C1 segment of cervical spinal cord (tissue), 14 donors: ENCODE results near the gene FBLN2.
"Not testable (repeated sequence)": the region's sequence is repeated elsewhere in the genome, so short reads cannot be mapped to it uniquely, and the experiment has no call there.

Experiments used
- DNase-seq, 14 donors: peaks; one replicate each; lab custom pipeline; 2025; lab: John Stamatoyannopoulos, UW

FBLN2 gene

GRCh38 chr3:13513913-13514517 is 34.9 kb upstream of the FBLN2 start:
- no peak for DNase-seq

DNA sequence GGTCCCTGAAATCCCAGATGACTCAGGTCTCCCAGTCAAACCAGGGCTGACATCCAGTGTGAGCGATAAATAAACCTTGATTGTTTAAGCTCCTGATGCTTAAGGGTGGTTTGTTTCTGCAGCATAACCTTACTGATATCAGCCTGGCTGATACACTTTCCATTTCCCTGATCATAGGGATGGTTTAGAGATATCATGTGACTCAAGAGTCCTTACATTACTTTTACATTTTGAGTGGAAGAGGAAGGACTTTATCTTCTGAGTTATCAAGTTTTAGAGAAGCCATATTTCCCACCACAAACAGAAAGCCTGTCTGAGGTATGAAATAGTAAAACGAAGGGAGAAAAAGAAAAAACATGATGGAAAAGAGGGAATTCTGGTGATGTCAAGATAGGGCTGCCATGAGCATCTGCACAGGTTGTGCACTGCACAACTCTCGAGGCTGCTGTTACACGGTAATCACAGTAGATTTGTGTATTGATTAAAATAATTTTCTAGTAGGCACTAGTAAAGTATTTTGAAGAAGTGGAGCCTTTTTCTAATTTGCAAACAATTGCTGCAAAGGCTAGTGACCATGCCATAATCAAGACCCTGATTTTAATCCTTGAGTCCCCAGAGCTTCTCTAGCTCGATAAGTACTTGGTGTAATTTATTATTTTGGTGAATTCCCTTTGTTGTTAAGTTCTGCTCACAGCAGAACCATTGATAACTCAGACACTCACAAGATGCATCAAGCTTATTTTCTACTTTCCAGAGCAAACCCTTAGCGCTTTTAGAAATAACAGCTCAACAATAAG is 34.1 kb upstream of the FBLN2 start:
- DNase-seq = no peak

DNA sequence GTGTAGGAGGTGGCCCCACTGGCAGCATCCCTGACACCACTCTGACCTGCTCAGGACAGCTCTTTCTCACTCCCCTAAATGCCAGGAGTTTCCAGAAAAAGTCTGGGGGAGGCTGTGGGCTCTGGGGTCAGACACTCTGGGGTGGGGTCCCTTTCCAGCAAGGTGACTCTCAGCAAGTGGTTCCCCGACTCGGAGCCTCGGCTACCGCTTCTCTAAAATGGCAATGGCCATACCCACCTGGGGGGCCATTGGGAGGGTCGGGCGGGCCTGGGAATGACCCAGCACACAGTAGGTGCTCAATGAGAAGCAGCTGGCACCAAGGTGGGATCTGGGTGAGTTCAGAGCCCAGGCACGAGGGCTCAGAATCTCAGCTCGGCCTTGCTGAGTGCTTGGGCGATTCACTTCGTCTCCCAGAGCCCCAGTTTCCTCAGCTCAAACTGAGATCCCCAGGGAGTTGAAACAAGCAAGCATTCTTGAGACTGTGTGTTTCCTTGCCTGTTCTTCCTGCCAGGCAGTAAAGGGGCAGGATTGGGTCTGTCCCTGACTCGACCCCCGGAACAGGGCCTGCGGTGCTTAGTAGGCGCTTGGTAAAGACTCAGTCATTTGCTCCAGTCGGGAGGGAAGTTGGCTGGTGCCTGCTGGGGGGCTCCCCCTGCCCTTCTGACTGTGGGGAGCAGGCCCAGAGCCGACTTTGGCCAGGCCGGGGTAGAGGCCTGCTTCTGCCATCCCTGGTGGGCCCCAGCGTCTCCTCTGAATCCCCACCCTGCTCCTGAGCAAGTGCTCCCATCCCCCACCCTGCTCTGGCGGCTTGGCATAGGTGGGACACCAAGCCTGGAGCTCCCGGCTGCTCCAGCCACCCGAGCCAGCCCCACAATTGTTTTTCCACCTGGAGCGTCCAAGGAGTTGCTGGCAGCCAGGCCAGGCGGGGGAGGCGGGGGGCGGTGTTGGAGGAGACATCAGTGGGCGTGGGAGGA is 32.9 kb upstream of the FBLN2 start:
- DNase-seq = no peak

DNA sequence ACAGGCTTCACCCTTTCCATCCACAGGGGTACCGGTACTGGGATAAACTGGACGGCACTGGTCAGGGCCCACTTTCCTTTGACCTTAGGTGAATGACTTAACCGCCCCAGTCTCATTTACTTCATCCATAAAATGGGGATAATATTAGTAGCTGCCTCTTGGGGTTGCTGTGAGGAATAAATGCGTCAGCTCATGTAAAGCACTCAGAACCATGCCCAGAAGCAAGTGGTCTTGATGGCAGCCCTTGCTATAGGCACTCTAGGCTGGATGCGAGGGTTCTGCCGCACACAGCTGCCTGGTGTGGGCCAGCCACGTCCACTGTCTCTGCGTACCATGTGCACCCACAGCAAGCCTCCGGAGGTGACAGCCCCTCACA is 32.2 kb upstream of the FBLN2 start:
- DNase-seq = no peak

DNA sequence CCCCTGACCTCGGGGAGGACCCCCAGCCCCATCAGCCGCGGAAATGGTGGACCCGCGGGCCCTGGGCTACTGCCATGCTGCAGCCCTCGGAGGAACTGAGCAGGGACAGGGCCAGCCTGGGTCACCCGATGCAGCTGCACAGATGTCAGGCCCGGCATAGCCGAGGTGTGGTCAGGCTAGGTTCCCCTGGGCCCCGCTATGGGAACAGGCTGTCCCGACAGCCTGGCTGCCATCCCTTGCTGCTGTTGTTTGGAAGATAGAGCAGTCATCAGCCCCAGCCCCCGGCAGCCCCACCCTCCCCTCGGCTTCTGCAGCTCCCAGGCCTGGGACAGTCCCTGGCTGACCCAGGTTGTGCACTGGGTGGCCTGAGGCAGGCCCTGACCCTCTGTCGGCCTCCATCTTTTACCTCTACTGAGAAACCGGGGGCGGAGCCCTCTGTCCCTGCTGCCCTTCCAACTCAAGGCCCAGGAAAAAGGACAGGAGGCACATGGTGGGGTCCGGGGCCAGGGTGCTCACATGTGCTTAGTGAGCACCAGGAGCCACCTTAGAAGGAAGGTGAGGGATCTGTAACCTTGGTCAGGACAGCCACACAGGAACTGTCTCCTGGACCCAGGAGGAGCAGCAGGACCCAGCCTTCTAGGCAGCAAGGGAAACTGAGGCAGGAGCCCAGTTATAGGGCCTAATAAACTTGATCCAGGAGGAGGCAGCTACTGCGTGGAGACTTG is 31.5 kb upstream of the FBLN2 start:
- DNase-seq = no peak

- peak in 13 of 14 donors; percentile 16 to 99 (median 76) for DNase-seq
These were observed 30.4 kb upstream of the FBLN2 start for GRCh38 chr3:13518516-13518953.

DNA sequence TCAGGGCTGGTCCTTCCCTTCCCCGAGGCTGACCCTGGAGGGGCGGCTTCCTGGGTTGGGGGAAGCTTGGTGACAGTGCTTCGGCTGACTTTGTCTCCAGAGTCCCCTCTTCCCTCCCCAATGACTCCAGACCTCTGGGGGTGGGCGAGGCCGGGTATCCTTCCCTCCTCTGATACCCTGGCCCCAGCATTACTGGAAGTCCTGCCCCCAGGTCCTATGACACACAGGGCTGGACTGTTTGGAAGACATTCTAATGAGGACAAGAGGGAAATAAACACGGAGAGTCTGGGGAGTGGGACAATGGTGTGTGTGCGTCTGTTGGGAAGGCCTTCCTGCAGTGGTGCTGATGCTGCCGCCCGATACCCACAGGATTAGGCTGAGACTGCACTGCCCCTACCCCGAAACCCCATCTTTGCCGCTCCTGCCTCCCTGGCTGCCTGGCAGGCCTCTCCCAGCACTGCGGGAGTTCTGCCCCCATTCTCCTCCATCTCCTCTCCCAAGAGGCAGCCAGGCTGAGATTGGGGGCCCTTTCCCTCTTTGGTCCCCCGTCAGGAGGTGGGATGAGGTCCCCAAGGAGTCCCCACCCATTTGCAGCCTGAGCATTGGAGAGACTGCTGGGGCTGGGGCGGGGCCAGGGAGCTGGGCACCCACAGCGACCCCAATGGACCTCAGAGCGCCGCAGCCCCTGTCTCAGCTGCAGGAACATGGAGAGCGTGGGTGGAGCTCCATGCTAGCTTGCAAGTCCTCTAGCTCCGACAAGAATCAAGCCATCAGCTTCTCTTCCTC is 29.7 kb upstream of the FBLN2 start:
- no peak for DNase-seq

DNA sequence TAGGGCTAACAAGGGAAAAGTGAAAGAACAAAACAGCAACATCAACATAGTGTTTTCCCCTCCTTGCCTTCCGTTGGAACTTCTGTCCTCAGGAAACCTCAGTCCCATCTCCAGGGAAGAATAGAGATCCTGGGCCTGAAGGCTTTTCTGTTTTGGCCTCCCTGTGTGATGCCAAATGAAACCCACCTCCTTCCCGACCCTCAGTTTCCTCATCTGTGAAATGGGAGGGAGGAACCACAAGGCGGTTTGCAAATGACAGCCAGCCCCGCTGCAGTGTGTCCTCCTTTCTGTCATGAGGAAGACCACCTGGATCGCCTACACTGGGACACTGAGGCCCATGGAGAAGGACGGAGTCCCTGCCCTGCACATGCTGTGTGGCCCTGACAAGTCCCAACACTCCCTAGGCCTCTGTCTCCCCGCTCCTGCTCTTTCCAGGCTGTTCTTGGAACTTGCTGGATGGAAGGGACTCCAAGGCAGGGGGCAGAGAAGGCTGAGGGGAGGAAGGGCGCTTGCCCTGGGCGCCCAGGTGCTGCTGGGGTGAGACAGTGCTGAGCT is 28.5 kb upstream of the FBLN2 start:
- DNase-seq = no peak

- no peak for DNase-seq
These were observed 27.6 kb upstream of the FBLN2 start for GRCh38 chr3:13521309-13521708.

DNA sequence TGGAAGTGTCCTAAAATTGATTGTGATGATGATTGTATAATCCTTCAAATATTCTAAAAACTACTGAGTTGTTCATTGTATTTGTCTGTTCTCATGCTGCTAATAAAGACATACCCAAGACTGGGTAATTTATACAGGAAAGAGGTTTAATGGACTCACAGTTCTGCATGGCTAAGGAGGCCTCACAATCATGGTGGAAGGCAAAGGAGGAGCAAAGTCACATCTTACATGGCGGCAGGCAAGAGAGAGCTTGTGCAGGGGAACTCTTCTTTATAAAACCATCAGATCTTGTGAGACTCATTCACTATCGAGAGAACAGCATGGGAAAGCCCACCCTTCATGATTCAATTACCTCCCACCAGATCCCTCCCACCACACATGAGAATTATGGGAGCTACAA is 27.2 kb upstream of the FBLN2 start:
- DNase-seq = not testable (repeated sequence)

DNA sequence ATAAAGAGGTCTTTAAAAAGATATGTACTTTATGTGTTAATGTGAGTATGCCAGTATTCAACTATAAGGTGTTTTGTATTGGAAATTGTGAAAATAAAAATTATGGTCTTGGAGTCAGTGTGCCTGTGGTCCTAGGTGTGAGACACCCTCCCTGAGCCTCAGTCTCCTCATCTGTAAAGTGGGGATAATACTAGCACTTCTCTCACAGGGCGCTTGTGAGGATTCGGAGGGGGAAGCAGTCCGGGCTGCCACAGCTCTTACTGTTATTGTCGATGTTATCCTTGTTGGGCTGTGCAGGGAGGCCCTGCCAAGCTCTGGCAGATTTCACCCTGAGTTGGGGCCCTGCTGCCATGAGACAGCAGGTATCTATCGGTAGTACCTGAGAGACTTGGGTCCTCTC is 26.7 kb upstream of the FBLN2 start:
- DNase-seq = no peak

GRCh38 chr3:13524979-13525669 is 23.8 kb upstream of the FBLN2 start:
- DNase-seq = no peak

- DNase-seq = no peak
These were observed 22.9 kb upstream of the FBLN2 start for GRCh38 chr3:13525827-13526625.

DNA sequence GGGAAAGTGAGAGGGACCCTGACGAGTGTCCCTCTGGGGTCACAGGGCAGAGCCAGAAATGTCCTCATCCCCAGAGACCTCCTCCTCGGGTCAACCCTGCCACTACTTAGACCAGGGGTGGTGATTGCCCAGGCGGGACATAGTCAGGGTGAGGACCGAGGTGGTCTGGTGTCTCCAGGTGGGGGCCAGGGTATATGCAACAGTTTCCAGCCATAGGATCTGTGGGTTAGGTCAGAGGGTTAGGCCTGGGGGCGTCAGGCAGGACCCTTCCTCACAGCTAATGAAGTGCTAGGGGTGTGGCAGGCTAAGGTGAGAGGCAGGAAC is 22.3 kb upstream of the FBLN2 start:
- no peak for DNase-seq

GRCh38 chr3:13528217-13528867 is 20.6 kb upstream of the FBLN2 start:
- DNase-seq = no peak

DNA sequence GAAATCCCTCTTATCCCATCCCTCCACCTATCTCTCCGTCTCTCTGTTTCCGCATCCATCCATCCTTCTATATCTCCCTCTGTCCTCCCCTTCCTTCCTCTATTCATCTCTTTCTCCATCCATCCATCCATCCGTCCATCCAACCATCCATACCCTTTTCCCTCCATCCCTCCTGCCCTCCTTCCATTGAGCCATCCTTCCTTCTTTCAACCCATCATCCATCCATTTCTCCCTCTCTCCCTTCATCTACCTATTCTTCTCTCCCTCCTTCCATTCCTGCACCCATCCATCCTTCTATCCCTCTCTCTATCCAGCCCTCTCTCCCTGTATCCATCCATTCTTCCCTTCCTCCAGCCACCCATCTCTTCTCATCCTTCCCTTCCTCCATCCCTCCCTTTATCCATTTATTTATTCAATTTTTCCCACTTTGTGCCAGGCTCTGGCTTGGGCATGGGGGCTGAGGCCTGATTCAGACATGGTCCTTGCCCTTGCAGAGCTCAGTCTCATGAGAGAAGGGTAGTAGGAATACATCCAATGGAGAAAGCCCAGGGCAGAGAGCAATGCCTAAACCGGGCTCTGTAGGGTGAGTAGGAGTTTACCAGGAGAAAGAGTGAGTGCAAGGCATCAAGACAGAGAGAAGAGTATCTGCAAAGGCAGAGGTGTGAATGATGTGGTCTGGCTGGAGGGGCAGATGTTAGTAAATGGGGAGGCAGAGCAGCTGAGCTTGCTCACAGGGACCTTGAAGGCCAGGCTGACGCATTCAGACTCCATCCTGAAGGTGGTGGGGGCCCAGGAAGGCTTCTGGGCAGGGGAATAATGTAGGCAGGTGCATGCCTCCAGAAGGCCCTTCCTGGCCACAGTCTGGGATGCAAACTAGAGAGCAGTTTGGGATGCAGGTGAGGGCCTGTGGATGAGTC is 19.5 kb upstream of the FBLN2 start:
- no peak for DNase-seq

- no peak for DNase-seq
These were observed 18.5 kb upstream of the FBLN2 start for GRCh38 chr3:13530241-13531009.
